Spinal cord (tissue), 10 donors: ENCODE measurements around the gene GINM1. TPM values are rescaled to one million over a fixed set of nuclear protein-coding genes. Genes with fewer than 3 reads are reported as not detected.

Experiments used
- DNase-seq, 6 donors: peaks; one replicate each; pipeline versions ENCODE4 v3.0.0 to v3.0.0-alpha.2; 2013 to 2015; ENCODE audit warnings: low spot score in 6 of 6, low read depth in 4 of 6
- H3K27ac ChIP-seq: one replicate; pipeline ENCODE4 v1.5.1; 2013; ENCODE audit warnings: low read depth, low read length, control low read depth
- H3K27me3 ChIP-seq: one replicate; pipeline ENCODE4 v1.6.1; 2013; ENCODE audit warnings: low read length; ENCODE audit not compliant: control insufficient read depth, insufficient read depth
- H3K36me3 ChIP-seq: one replicate; pipeline ENCODE4 v1.6.1; 2013; ENCODE audit warnings: low read length; ENCODE audit not compliant: control insufficient read depth, insufficient read depth
- H3K4me1 ChIP-seq: one replicate; pipeline ENCODE4 v1.6.1; 2013; ENCODE audit warnings: low read length; ENCODE audit not compliant: control insufficient read depth, insufficient read depth
- H3K4me3 ChIP-seq: one replicate; pipeline ENCODE4 v1.5.1; 2013; ENCODE audit warnings: low read depth, low read length, control low read depth
- H3K9me3 ChIP-seq: one replicate; pipeline ENCODE4 v1.6.1; 2013; ENCODE audit warnings: low read length; ENCODE audit not compliant: control insufficient read depth, insufficient read depth
- WGBS: methylation state at CpG from one replicate; pipeline ENCODE4 v1.1.5; 2013; ENCODE audit warnings: missing lambda C conversion rate; ENCODE audit not compliant: insufficient coverage; 5-methylcytosine and 5-hydroxymethylcytosine counted together
- long read RNA-seq, 4 donors: transcript quantifications; one replicate each; lab custom pipeline, GENCODE V29; 2026
- polyA plus RNA-seq, 2 donors: library from polyadenylated mRNA; unstranded; fragments of 120-200 nt; gene quantifications; one replicate each; pipeline ENCODE4 v1.2.1, GENCODE V29; 2013; ENCODE audit not compliant: insufficient read length in 2 of 2
- total RNA-seq, 2 donors: library from RNA; depleted of rRNA in 1 of 2; stranded (reverse); fragments of 120-200 nt in 1 of 2; fragments of >200 nt in 1 of 2; gene quantifications; one replicate each; pipeline versions ENCODE4 v1.2.3 to v1.2.4, GENCODE V29; 2013 to 2014
- donor health status: healthy.

GINM1 gene
- total RNA-seq: 10 to 100 TPM; 59.9 to 64.6 TPM
- 10 to 100 TPM; 42.4 to 53.9 TPM for polyA plus RNA-seq
- long read RNA-seq, donor 1, transcript GINM1-201 (8 exons, 2,024 nt): major isoform, 14 of 14 reads
- long read RNA-seq, donor 1, partial matches to known transcripts: 0 of 14 reads
- long read RNA-seq, donor 1, other reads (novel, unspliced or antisense): 0 of 14 reads
- long read RNA-seq, donor 2, transcript GINM1-201 (8 exons, 2,024 nt): major isoform, 9 of 9 reads
- long read RNA-seq, donor 2, partial matches to known transcripts: 0 of 9 reads
- long read RNA-seq, donor 2, other reads (novel, unspliced or antisense): 0 of 9 reads
- long read RNA-seq, donor 3, transcript GINM1-201 (8 exons, 2,024 nt): major isoform, 6 of 6 reads
- long read RNA-seq, donor 3, partial matches to known transcripts: 0 of 6 reads
- long read RNA-seq, donor 3, other reads (novel, unspliced or antisense): 0 of 6 reads
- long read RNA-seq, donor 4, transcript GINM1-201 (8 exons, 2,024 nt): major isoform, 23 of 23 reads
- long read RNA-seq, donor 4, partial matches to known transcripts: 0 of 23 reads
- long read RNA-seq, donor 4, other reads (novel, unspliced or antisense): 0 of 23 reads

GRCh38 chr6:149565527-149566409 is at the start of gene GINM1:
GINM1 (plus strand) TSS chr6:149566375; CDS start chr6:149566415, 40 bp downstream.
- H3K27ac ChIP-seq: peak within 1 kb of the TSS; percentile 78
- no peaks in the 10 kb centered on the region for H3K27me3 ChIP-seq
- H3K36me3 ChIP-seq: peaks cover 3% of the 10 kb centered on the region
- peaks cover 16% of the 10 kb centered on the region for H3K4me1 ChIP-seq
- DNase-seq: peak; percentile 85 to 98 (median 92)
- H3K9me3 ChIP-seq: no peaks in the 10 kb centered on the region
- 0% methylated on average over 46 of the region's 59 CpGs for whole genome bisulfite sequencing
- H3K4me3 ChIP-seq: peak within 1 kb of the TSS; percentile 81

GRCh38 chr6:149529650-149530049 is 36.5 kb upstream of the GINM1 start:
- Histone ChIP-seq H3K4me3 (no peak overlapping the region), H3K4me1 (no peaks in the 10 kb centered on the region), H3K36me3 (peaks cover 42% of the 10 kb centered on the region), H3K9me3 (no peaks in the 10 kb centered on the region), H3K27ac (no peak overlapping the region), H3K27me3 (no peaks in the 10 kb centered on the region)
- no peak for DNase-seq
- WGBS: 93% methylated on average over 3 of the region's 5 CpGs

GRCh38 chr6:149534742-149535141 is 31.4 kb upstream of the GINM1 start:
- H3K27ac ChIP-seq: no peak overlapping the region
- H3K4me3 ChIP-seq: no peak overlapping the region
- peaks cover 51% of the 10 kb centered on the region for H3K36me3 ChIP-seq
- H3K4me1 ChIP-seq: no peaks in the 10 kb centered on the region
- WGBS: no CpG with 5 or more reads among the region's 1 CpG
- DNase-seq: no peak
- no peaks in the 10 kb centered on the region for H3K27me3 ChIP-seq
- no peaks in the 10 kb centered on the region for H3K9me3 ChIP-seq

GRCh38 chr6:149541139-149541538 is 25.0 kb upstream of the GINM1 start:
- H3K27me3 ChIP-seq: no peaks in the 10 kb centered on the region
- no CpG with 5 or more reads among the region's 2 CpGs for WGBS
- no peak for DNase-seq

GRCh38 chr6:149544646-149545257 is 21.4 kb upstream of the GINM1 start:
- Histone ChIP-seq H3K36me3 (peaks cover 10% of the 10 kb centered on the region), H3K27ac (peak overlapping the region; percentile 97), H3K9me3 (no peaks in the 10 kb centered on the region), H3K27me3 (no peaks in the 10 kb centered on the region), H3K4me3 (peak overlapping the region; percentile 87), H3K4me1 (peaks cover 9% of the 10 kb centered on the region)
- 8% methylated on average over 6 of the region's 12 CpGs for WGBS
- no peak for DNase-seq

More at GRCh38 chr6:149541139-149541538, 25.0 kb upstream of the GINM1 start:
- H3K4me3 ChIP-seq: no peak overlapping the region
- no peaks in the 10 kb centered on the region for H3K9me3 ChIP-seq
- H3K4me1 ChIP-seq: peaks cover 4% of the 10 kb centered on the region
- H3K36me3 ChIP-seq: peaks cover 33% of the 10 kb centered on the region
- no peak overlapping the region for H3K27ac ChIP-seq

- WGBS: 0% methylated on average over 4 of the region's 16 CpGs
- peak in 5 of 6 donors; percentile 15 to 78 (median 37) for DNase-seq
Observed at GRCh38 chr6:149545258-149545753, 20.9 kb upstream of the GINM1 start.

GRCh38 chr6:149545754-149546471 is 20.3 kb upstream of the GINM1 start, which contains the start of gene PPIL4:
PPIL4 (minus strand) TSS chr6:149546043; CDS start chr6:149546005, 38 bp downstream.
- under 1% methylated on average over 66 of the region's 71 CpGs for WGBS
- Histone ChIP-seq H3K4me3 (peak within 1 kb of the TSS; percentile 87), H3K9me3 (no peaks in the 10 kb centered on the region), H3K36me3 (no peaks in the 10 kb centered on the region), H3K4me1 (peaks cover 9% of the 10 kb centered on the region), H3K27me3 (no peaks in the 10 kb centered on the region), H3K27ac (peak within 1 kb of the TSS; percentile 97)
- peak; percentile 88 to 99 (median 93) for DNase-seq

More at GRCh38 chr6:149545258-149545753, 20.9 kb upstream of the GINM1 start:
- Histone ChIP-seq H3K36me3 (peaks cover 4% of the 10 kb centered on the region), H3K27me3 (no peaks in the 10 kb centered on the region), H3K4me3 (peak overlapping the region; percentile 87), H3K4me1 (peaks cover 9% of the 10 kb centered on the region), H3K27ac (peak overlapping the region; percentile 97), H3K9me3 (no peaks in the 10 kb centered on the region)

GRCh38 chr6:149551920-149552319 is 14.3 kb upstream of the GINM1 start:
- H3K9me3 ChIP-seq: no peaks in the 10 kb centered on the region
- H3K4me3 ChIP-seq: no peak overlapping the region
- DNase-seq: no peak
- H3K27ac ChIP-seq: no peak overlapping the region
- peaks cover 7% of the 10 kb centered on the region for H3K27me3 ChIP-seq
- H3K36me3 ChIP-seq: no peaks in the 10 kb centered on the region
- 58% methylated on average over 5 of the region's 5 CpGs for WGBS
- H3K4me1 ChIP-seq: no peaks in the 10 kb centered on the region
